Measurements from ENCODE around the gene PDYN.

The PDYN gene

GRCh38 chr20:2005359-2005758, 11.5 kb upstream of the PDYN start:
- H3K4me1 Mint-ChIP-seq (ENCODE audit: low read depth in 2 of 2), result no peaks in the 10 kb centered on the region
- ATAC-seq (replicated peaks) (no peak), DNase-seq (no peak)

GRCh38 chr20:2004171-2004570, 10.3 kb upstream of the PDYN start:
- no peak for DNase-seq
- H3K36me3 Mint-ChIP-seq (ENCODE audit: insufficient read depth), result no peaks in the 10 kb centered on the region
- no peaks in the 10 kb centered on the region for H3K4me1 Mint-ChIP-seq (ENCODE audit: low read depth in 2 of 2)
- H3K9me3 Mint-ChIP-seq, result no peaks in the 10 kb centered on the region
- no peak for ATAC-seq (replicated peaks)
- H3K4me3 Mint-ChIP-seq, result no peak overlapping the region
- H3K27ac Mint-ChIP-seq, result no peak overlapping the region
- peaks cover 24 to 25% of the 10 kb centered on the region in 2 donors for H3K27me3 Mint-ChIP-seq

More at GRCh38 chr20:2005359-2005758, 11.5 kb upstream of the PDYN start:
- no peaks in the 10 kb centered on the region for H3K36me3 Mint-ChIP-seq (ENCODE audit: insufficient read depth)
- H3K27me3 Mint-ChIP-seq, result peaks cover 31 to 33% of the 10 kb centered on the region in 2 donors
- no peak overlapping the region for H3K27ac Mint-ChIP-seq
- no peaks in the 10 kb centered on the region for H3K9me3 Mint-ChIP-seq
- no peak overlapping the region for H3K4me3 Mint-ChIP-seq

DNA sequence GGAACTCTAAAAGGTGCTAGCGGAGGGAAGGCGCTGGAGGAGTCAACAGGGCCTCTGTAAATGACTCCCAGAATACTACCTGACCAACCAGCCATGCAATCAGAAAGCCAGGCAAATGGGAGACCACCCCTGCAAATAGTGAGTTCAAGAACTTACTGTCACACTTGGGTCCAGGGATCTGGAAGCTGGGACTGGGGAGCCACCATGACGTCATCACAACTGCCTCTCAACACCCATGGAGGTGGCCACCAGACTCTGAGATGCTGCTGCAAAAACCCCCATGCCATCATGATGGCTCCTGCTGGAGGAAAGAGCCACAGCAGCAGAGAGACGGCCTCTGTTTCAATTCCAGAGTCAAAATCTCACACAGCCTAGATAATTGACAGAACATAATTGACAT, 8.5 kb upstream of the PDYN start:
- Mint-ChIP-seq H3K27me3 (peaks cover 27 to 32% of the 10 kb centered on the region in 2 donors), H3K4me3 (no peak overlapping the region), H3K36me3 (ENCODE audit: insufficient read depth) (no peaks in the 10 kb centered on the region), H3K4me1 (ENCODE audit: low read depth in 2 of 2) (no peaks in the 10 kb centered on the region), H3K27ac (no peak overlapping the region), H3K9me3 (no peaks in the 10 kb centered on the region)
- ATAC-seq (replicated peaks) (no peak), DNase-seq (no peak)

DNA sequence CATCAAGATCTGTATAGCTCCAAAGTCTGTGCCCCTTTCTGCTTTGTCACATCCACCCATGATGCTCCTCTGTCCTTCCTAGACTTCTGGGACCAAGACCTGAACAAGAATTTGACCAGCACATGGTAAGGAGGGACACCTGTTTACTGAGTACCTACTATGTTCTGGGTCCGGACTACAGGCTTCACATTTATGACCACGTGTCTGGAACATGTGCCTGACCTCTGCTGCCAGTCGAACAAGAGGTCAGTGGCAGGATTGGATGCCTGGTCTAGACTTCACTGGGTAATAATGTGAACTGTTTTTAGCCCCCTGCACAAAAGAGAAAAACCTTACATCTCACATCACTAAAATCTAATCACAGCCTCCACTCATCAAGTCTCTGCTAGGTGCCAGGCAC, 7.3 kb upstream of the PDYN start:
- Mint-ChIP-seq H3K27ac (no peak overlapping the region), H3K9me3 (no peaks in the 10 kb centered on the region), H3K4me3 (no peak overlapping the region), H3K27me3 (peaks cover 34 to 45% of the 10 kb centered on the region in 2 donors), H3K4me1 (ENCODE audit: low read depth in 2 of 2) (no peaks in the 10 kb centered on the region), H3K36me3 (ENCODE audit: insufficient read depth) (no peaks in the 10 kb centered on the region)
- ATAC-seq (replicated peaks) (no peak), DNase-seq (no peak)

DNA sequence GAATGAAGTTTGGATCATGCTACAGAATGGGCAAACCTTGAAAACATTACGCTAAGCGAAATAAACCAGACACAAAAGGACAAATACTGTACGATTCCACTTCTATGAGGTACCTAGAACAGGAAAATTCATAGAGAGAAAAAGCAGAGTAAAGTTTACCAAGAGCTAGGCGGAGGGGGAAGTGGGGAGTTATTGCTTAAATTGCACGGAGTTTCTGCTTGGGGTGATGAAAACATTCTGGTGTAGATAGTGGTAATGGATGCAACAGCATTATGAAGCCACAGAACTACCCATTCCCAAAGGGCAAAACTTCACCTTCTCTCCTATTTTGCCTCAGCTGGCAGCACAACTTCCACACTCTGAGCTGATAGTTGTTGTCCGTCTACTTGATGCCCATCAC, 6.4 kb upstream of the PDYN start:
- Mint-ChIP-seq H3K36me3 (ENCODE audit: insufficient read depth) (no peaks in the 10 kb centered on the region), H3K9me3 (no peaks in the 10 kb centered on the region), H3K27me3 (peaks cover 41 to 53% of the 10 kb centered on the region in 2 donors), H3K27ac (no peak overlapping the region), H3K4me3 (no peak overlapping the region), H3K4me1 (ENCODE audit: low read depth in 2 of 2) (no peaks in the 10 kb centered on the region)
- DNase-seq, result no peak
- ATAC-seq (replicated peaks), result no peak

DNA sequence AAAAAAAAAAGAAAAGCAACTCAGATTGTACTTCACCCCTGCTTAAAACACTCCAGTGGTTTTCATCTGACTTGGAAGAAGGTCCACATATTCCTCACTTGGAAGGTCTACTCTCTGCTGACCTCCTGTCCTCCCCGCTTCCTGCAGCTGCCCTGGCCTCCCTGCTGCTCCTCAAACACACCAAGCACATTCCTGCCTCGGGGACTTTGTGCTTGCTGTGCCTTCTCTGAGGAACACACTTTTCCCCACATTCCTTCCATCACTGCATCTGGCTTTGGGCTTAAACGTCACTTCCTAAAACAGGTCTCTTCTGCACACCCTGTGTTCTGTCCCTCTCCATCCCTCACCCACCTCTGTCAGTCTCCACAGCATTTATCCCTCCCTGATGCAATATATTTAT, 4.9 kb upstream of the PDYN start:
- Mint-ChIP-seq H3K4me3 (no peak overlapping the region), H3K27ac (no peak overlapping the region), H3K27me3 (peaks cover 52 to 65% of the 10 kb centered on the region in 2 donors)

GRCh38 chr20:1998193-1998520, 4.3 kb upstream of the PDYN start:
- DNase-seq, result no peak
- ATAC-seq (replicated peaks), result no peak
- no peaks in the 10 kb centered on the region for H3K4me1 Mint-ChIP-seq (ENCODE audit: low read depth in 2 of 2)
- no peak overlapping the region for H3K4me3 Mint-ChIP-seq
- H3K27ac Mint-ChIP-seq, result no peak overlapping the region
- H3K9me3 Mint-ChIP-seq, result no peaks in the 10 kb centered on the region
- H3K27me3 Mint-ChIP-seq, result peaks cover 58 to 71% of the 10 kb centered on the region in 2 donors
- H3K36me3 Mint-ChIP-seq (ENCODE audit: insufficient read depth), result no peaks in the 10 kb centered on the region

More for the DNA sequence above, 4.9 kb upstream of the PDYN start:
- H3K4me1 Mint-ChIP-seq (ENCODE audit: low read depth in 2 of 2), result no peaks in the 10 kb centered on the region
- ATAC-seq (replicated peaks) (no peak), DNase-seq (no peak)
- no peaks in the 10 kb centered on the region for H3K9me3 Mint-ChIP-seq
- H3K36me3 Mint-ChIP-seq (ENCODE audit: insufficient read depth), result no peaks in the 10 kb centered on the region

- Mint-ChIP-seq H3K27me3 (peaks cover 63 to 75% of the 10 kb centered on the region in 2 donors), H3K4me3 (no peak overlapping the region), H3K27ac (no peak overlapping the region), H3K4me1 (ENCODE audit: low read depth in 2 of 2) (no peaks in the 10 kb centered on the region), H3K9me3 (no peaks in the 10 kb centered on the region), H3K36me3 (ENCODE audit: insufficient read depth) (no peaks in the 10 kb centered on the region)
- ATAC-seq (replicated peaks) (no peak), DNase-seq (no peak)
Measured at GRCh38 chr20:1997483-1998192, 3.8 kb upstream of the PDYN start.

GRCh38 chr20:1995531-1996310, 1.9 kb upstream of the PDYN start:
- ATAC-seq (replicated peaks) (no peak), DNase-seq (no peak)
- Mint-ChIP-seq H3K4me3 (no peak overlapping the region), H3K27ac (no peak overlapping the region), H3K9me3 (no peaks in the 10 kb centered on the region), H3K27me3 (peaks cover 79 to 80% of the 10 kb centered on the region in 2 donors), H3K4me1 (ENCODE audit: low read depth in 2 of 2) (no peaks in the 10 kb centered on the region), H3K36me3 (ENCODE audit: insufficient read depth) (no peaks in the 10 kb centered on the region)

DNA sequence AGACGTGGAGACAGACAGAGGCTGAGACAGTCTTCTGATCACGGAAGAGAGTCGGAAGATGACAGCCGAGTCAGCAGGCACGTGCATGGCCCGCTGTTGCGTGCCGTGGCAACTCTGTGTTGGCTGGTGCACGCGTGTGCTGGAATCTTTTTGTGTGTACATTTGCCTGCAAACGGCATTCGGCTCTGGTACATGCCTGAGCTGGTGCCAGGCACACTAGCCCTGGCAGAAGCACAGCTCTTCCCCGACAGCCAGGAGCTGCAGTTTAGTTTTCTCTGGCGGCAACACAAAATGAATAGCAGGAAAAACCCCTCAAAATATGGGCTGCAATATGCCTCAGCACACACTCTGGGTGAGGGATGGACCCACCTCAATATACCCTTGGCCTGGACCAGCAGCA, 769 bp upstream of the PDYN start:
- no peak for DNase-seq
- no peaks in the 10 kb centered on the region for H3K4me1 Mint-ChIP-seq (ENCODE audit: low read depth in 2 of 2)
- H3K9me3 Mint-ChIP-seq, result no peaks in the 10 kb centered on the region
- no peak overlapping the region for H3K27ac Mint-ChIP-seq
- peaks cover 86 to 87% of the 10 kb centered on the region in 2 donors for H3K27me3 Mint-ChIP-seq
- no peak overlapping the region for H3K4me3 Mint-ChIP-seq
- ATAC-seq (replicated peaks), result no peak
- H3K36me3 Mint-ChIP-seq (ENCODE audit: insufficient read depth), result no peaks in the 10 kb centered on the region

DNA sequence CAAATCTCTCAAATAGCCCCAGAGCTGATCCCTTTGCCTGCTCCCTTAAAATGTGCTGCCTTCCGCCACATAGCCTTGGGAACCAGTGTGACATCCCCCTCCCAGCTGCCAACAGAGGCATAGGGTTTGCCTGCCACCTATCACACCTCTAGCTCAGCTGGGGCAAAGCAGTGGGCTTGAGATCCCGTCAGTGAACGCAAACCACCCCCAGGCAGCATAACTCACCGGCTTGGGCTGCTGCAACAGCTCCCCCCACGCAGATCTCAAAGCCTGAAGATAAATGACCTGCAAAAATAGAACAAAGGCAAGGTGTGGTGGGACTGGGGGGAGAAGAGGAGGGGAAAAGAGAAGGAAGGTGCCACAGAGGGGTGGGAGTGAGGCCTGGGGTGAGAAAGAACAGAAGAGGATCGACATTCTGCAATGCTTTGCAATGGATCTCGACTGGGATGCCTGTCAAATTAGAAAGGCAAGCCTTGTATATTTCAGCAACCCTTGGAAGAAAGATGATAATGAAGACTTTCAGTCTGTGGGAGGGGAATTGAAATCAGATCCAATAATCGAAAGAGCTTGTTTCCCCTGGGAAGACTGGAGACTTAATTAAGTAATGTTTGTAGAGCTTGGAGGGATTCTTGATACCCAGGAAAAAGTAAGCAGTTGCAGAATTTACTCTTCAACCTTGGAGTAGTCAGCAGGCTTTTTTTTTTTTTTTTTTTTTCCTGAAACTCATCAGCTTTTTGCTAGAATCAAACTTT, 1.3 kb downstream of the PDYN start:
- Mint-ChIP-seq H3K4me1 (ENCODE audit: low read depth in 2 of 2) (no peaks in the 10 kb centered on the region), H3K27ac (no peak overlapping the region), H3K27me3 (peaks cover 73% of the 10 kb centered on the region in 2 donors), H3K9me3 (no peaks in the 10 kb centered on the region), H3K4me3 (no peak overlapping the region), H3K36me3 (ENCODE audit: insufficient read depth) (no peaks in the 10 kb centered on the region)
- no peak for DNase-seq
- no peak for ATAC-seq (replicated peaks)

GRCh38 chr20:1987826-1988225, 6.0 kb downstream of the PDYN start:
- H3K27me3 Mint-ChIP-seq, result peaks cover 68 to 78% of the 10 kb centered on the region in 2 donors
- H3K4me1 Mint-ChIP-seq (ENCODE audit: low read depth in 2 of 2), result no peaks in the 10 kb centered on the region
- no peak for ATAC-seq (replicated peaks)
- H3K9me3 Mint-ChIP-seq, result no peaks in the 10 kb centered on the region
- no peak for DNase-seq
- H3K27ac Mint-ChIP-seq, result no peak overlapping the region
- no peaks in the 10 kb centered on the region for H3K36me3 Mint-ChIP-seq (ENCODE audit: insufficient read depth)
- H3K4me3 Mint-ChIP-seq, result no peak overlapping the region

DNA sequence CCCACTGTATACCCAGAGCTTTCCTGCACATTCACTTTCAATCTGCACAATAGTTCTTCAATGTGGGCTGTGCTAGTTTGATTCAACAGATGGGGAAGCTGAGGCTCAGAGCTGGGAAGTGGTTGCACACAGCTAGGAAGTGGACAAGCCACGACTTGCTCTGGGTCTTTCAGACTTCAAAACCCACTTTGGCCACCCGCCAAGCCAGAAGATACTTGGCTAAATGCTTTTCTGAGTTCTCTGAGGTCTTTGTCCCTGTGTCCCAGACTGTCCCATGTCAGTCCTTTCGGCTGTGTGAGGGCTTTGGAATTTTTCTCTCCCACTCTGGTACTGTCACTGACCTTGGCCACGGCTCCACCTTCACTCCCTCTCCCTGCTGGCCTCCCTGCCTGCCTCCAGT, 10.6 kb downstream of the PDYN start:
- ATAC-seq (replicated peaks) (no peak), DNase-seq (no peak)
- Mint-ChIP-seq H3K27ac (no peak overlapping the region), H3K27me3 (peaks cover 70 to 88% of the 10 kb centered on the region in 2 donors), H3K4me1 (ENCODE audit: low read depth in 2 of 2) (no peaks in the 10 kb centered on the region), H3K9me3 (no peaks in the 10 kb centered on the region), H3K36me3 (ENCODE audit: insufficient read depth) (no peaks in the 10 kb centered on the region), H3K4me3 (no peak overlapping the region)

DNA sequence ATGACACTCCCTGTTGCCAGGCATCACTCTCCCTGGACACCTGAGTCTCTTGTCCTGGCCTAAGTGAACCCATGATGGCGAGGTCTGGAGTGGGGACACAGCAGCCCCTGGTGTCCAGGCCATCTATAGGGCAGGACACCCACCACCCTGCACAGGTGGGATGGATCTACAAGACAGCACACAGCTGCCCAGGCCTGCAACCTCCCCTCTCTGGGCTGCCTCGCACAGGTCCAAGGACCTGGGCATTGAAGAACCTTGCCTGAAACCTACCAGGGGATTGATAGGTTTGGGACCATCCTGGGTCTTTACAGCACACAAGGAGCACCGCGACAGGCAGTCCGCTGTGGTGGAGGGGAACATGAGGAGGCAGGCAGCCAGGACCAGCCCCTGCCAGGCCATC, 11.2 kb downstream of the PDYN start:
- ATAC-seq (replicated peaks), result no peak
- peaks cover 73 to 88% of the 10 kb centered on the region in 2 donors for H3K27me3 Mint-ChIP-seq
- DNase-seq, result no peak
- H3K36me3 Mint-ChIP-seq (ENCODE audit: insufficient read depth), result no peaks in the 10 kb centered on the region
- no peak overlapping the region for H3K27ac Mint-ChIP-seq
- H3K4me3 Mint-ChIP-seq, result no peak overlapping the region
- no peaks in the 10 kb centered on the region for H3K9me3 Mint-ChIP-seq
- no peaks in the 10 kb centered on the region for H3K4me1 Mint-ChIP-seq (ENCODE audit: low read depth in 2 of 2)
